Posterior vena cava (tissue), 2 donors: Measurements from ENCODE around the gene IGF1R. TPM values are rescaled to one million over a fixed set of nuclear protein-coding genes. Genes with fewer than 3 reads are reported as not detected.

Source experiments
- DNase-seq: peaks from one replicate; pipeline ENCODE4 v3.0.0-alpha.2; 2020; ENCODE audit warnings: low spot score
- intact Hi-C, 2 donors: fragments of 100-400 bp; cut with DNase I; formaldehyde crosslinking; loops; one replicate each; pipeline versions ENCODE4 v1.14.1 to v1.14.2; 2022 to 2023
- total RNA-seq, 2 donors: library from RNA; stranded (reverse); fragmentation: NEBNext Ultra II Directional; extraction: Animal tissue kit (Norgen Biotek cat#: 25700); gene quantifications; one replicate each; pipeline ENCODE4 v1.2.1, GENCODE V29; 2021
- donor health status: DM: yes; HTN: yes; CAD: no.
- donor health status: DM: yes; HTN: yes; CAD: no.

IGF1R gene
- total RNA-seq, 2 donors from 2014 or later, result 30.7 to 50.1 TPM

DNA sequence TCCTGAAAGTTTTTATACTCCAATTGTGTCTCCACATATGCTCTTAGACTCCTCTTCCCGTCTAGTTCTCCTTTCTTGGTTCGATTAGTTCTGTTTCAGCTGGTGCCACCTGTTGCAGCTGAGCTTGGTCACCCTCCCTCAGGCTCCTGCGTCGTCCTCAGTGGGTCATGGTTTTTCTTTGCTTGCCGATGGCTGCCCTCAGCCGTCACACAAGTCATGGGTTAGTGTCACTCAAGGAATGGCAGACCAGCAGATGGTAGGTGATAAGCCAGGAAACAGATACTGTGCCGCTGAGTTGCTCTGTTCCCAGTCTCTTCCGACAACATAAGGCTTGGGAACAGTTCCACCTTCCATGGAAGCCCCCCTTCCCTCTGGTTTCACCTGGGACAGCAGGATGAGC, 109.9 kb downstream of the IGF1R start:
- intact Hi-C loops, result no loop called here
- no peak for DNase-seq

DNA sequence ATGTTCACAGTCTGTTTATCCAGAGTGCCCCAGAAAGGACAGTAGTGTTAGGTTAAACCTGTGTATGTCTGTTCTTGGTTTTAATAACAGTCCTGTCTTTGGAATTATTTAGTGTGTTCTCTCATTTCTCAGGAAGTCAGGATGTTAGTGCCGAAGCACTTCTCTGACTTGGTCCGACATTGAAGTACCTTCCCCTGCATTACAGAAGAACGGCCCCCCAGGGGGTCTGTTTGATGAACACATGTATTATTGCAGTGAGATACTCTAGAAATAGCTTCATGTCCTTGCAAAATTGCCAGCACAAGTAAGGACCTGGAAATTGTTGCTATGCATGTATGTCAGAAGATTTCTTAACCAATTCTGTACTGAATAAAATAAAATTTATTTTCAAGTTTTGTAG, 110.9 kb downstream of the IGF1R start:
- intact Hi-C loops, result no loop called here
- no peak for DNase-seq

DNA sequence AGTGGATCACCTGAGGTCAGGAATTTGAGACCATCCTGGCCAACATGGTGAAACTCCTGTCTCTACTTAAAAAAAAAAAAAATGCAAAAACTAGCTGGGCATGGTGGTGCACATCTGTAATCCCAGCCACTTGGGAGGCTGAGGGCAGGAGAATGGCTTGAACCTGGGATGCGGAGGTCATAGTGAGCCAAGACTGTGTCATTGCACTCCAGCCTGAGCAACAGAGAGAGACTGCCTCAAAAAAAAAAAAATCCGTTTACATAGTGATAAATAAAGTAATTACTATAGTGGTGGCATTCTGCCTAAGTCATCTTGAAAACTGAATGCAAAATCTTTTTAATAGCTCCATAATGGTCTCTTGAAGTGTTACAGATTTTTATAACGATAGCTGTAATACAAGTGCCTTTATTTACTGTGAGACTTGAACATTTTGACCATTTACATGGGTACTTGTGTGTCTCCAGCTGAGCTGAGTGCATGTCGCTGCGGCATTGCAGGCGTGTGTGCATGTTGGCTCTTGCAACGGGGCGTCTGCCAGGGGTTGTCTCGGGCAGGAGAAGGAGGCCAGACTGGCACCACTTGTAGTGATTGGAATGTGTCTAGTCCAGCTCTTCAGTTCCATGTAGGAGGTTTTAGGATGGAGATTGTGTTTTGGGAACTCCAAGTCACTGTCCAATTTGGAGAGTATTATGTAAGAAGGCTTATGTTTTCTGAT, 111.9 kb downstream of the IGF1R start:
- no peak for DNase-seq
- intact Hi-C loops, result no loop called here

DNA sequence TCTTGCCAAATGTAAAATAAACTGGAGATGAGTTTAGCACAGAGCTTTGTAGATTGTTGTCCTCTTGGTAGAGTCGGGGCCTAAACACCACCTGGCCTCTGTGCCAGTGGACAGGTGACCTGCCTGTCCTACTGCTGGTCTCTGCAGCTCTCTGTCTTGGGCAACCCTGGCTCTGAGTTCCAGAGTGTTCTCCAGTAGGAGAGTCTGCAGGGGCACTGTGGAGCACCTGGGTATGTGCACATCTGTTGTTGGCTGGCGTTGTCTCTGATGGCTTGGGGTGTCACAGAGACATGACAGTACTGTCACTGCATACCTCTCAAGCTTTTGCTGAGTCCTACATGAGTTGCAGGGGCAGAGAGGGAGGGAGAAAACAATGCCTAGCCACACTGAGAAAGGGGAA, 112.6 kb downstream of the IGF1R start:
- DNase-seq, result no peak
- intact Hi-C loops, result no loop called here

DNA sequence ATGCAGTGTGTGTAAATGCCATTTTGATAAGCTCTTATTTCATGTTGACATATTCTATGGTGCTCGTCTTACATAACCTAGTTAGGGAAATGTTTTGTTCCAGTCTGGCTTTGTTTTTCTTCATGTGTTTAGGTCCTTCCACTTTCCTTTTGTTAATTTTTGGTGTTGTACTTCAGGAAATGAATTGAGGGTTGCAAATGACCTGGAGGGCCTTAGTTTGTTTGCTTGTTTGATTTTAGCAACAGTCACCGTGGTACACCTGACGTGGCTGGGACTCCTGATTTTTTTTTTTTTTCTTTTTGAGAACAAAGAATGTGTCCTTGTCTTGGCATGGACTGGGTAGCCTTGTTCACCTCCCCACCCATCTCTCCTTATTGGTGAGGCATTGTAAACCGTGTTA, 114.8 kb downstream of the IGF1R start:
- intact Hi-C loops, result no loop called here
- no peak for DNase-seq

DNA sequence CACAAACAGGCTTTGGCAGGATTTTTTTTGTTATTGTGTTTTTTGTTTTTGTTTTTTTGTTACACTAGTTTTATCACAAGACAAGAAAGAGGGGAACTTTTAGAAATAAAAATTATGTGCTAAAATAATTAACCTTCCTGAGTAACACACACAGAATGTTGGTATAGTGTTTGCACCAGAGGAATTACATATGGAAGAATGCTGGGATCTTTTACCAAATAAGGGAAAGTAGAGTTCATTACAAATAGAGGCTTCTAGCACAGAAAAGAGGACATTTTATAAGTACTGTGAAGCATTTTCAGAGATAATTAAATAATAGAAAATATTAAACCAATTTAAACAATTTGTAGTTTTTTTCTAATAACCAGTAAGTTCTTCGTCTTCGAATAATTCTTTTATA, 116.0 kb downstream of the IGF1R start:
- intact Hi-C loops, result no loop called here
- DNase-seq, result no peak

DNA sequence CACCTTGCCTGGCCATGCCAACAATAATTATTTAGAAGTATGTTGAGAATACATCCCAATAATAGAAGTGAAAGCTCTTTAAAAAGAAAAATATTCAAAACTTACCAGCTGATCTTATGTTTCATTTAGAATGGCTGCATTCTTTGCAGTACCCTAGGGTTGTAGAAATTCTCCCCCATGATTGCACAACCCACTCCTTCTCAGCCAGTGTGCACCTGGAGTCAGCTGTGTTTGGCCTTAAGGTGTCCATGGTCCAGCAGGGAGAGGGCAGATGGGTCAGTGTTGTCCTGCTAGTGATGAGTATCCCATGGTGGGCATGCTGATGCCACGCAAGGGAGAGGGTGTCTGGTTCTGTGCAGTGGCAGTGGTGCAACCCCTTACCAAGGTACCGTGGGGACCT, 117.3 kb downstream of the IGF1R start:
- no peak for DNase-seq

DNA sequence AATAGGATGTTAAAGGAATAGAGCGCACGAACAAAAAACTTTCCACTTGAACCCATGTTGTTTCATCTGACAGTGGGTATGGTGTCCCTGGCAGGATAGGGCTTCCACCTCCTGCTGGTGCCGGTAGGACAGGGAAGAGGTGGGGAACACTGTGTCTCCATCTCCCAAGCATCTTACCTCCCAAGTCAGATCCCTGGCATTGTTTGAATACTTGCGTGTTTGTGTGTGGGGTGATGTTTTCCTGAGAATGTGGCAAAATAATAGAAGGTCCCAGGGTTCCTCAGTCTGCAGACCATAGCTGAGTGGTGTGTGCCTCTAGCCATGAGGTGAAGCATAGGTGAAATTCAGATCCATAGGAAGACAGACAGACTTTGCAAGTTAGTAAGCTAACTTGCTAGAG, 119.4 kb downstream of the IGF1R start:
- intact Hi-C loops, result no loop called here
- no peak for DNase-seq

More for the DNA sequence above, 117.3 kb downstream of the IGF1R start:
- intact Hi-C loops, result no loop called here

DNA sequence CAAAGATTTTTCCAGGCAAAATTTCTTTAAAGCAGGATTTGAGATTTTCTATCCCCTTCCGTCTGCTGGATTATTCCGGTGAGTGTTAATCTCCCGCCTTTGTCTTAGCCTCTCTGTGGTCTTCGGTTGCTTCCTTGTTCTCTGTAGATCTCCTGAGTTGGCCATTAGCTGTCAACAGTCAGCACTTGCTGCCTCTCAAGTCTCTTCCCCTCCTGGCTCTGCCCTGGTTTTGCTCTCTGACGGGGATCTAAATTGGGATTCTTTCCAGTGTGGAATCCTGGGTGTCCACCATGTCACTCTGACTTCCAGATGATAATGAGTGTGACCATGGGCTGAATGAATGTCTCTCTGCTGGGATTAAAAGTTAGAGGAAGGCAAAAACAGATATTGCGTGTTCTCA, 121.5 kb downstream of the IGF1R start:
- intact Hi-C loops, result loop anchor here in 1 of 2 donors (10.0 kb wide), 1 partner anchor 285 kb away; no protein-coding TSS in a partner anchor
- DNase-seq, result no peak

DNA sequence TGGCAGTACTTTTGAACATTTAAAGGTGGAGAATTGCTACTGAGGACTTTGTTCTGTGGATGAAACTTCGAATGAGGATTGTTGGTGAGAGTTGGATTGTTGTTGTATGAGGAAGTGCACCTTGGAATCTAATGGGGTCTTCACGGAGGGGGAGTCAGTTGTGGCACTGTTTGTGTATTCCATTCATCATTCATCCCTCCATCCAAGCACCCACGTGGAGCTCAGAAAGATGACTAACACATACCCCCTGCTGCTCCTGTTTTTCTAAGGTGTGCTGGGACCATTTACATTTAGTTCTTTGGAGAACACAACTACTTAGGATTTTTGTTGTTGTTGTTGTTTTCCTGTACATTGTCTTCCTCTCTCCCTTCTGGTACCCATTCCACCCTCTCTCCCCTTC, 122.6 kb downstream of the IGF1R start:
- no peak for DNase-seq
- intact Hi-C loops, result loop anchor here in 1 of 2 donors (10.0 kb wide), 1 partner anchor 284 kb away; no protein-coding TSS in a partner anchor

DNA sequence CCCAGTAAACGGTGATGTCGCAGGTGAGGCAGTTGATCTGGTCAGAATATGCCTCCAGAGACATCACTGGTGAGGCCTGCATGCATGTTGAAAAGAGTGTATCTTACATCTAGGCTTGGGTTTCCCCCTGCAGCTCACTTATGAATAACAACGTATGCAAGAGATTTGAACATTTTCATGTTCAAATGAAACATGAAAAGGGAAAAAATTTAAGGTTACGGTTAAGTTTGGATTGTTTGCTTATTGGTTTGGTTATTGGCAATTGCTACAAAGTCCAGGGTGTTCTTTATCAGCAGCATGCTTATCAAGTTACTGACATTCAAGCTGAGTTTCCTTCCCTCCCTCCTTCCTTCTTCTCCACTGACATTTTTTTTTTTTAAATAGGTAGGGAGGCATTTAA, 123.2 kb downstream of the IGF1R start:
- intact Hi-C loops, result loop anchor here in 1 of 2 donors (10.0 kb wide), 1 partner anchor 283 kb away; no protein-coding TSS in a partner anchor
- no peak for DNase-seq

DNA sequence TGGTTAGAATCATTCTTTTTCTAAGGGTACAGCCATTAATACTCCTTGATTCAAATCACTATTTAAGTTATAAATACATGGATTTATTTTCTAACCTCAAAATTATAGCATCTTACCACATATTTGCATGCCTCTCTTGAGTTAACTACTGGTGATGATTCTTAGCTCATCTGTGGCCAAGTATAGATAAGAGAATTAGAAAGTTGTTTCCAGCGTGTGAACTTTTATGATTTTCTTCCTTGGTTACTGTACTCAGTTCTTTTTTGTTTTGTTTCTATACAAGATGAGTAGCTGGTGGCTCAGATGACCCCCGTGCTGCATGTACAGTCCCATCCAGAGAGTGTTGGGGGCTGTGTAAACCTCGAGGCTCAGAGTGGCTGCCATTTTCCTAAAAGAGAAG, 124.6 kb downstream of the IGF1R start:
- no peak for DNase-seq
- intact Hi-C loops, result loop anchor here in 1 of 2 donors (10.0 kb wide), 1 partner anchor 282 kb away; no protein-coding TSS in a partner anchor

DNA sequence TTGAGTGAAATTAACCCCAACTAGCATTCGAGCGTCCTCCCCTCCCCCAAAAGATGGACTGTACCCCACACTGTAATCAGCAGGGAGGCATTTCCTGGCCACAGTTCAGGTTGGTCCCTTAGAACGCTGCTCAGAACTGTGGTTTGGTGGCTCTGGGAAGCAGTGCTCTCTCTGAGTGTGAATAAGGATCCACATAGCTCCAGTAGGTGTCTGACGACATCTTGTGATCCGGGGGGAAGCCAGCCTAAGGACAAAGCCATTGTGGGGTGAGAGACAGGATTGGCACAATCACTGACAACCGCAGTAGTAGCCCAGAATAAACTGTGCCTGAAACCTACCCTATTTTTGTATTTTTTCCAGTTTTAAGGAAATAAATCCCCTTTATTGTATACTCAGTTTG, 125.3 kb downstream of the IGF1R start:
- intact Hi-C loops, result loop anchor here in 1 of 2 donors (10.0 kb wide), 1 partner anchor 281 kb away; no protein-coding TSS in a partner anchor
- DNase-seq, result no peak

DNA sequence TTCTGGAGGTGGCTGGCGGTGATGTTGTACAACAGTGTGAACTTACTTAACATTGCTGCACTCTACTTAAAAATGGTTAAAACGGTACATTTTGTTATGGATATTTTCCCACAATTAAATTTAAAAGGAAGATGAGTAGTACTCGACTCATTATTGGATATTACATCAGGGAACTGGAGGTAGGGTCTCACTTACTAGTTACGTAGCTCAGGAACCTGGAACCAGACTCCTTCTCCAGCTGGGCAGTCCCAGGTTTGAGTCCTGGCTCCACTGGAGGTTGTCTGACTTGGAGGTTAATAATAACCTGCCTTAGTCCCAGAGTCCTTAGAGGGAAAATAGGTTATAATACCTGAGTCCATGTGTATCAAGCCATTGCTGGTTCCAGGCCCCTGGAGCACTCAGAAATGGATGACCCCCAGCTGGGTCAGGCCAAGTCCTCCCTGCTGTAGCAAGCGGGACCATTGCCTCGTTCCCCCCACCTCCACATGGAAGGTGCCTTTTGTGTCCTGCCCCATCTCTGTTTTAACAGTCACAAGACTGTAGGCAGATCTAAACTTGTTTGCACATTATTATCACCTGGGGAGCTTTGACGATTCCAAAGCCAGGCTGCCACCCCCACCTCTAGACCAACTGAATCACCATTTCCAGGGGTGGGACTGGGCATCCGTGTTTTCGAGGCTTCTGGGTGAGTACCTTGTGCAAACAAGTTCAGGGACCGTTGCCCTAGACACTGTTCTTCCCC, 126.6 kb downstream of the IGF1R start:
- intact Hi-C loops, result loop anchor here in 1 of 2 donors (10.0 kb wide), 1 partner anchor 280 kb away; no protein-coding TSS in a partner anchor
- DNase-seq, result no peak

DNA sequence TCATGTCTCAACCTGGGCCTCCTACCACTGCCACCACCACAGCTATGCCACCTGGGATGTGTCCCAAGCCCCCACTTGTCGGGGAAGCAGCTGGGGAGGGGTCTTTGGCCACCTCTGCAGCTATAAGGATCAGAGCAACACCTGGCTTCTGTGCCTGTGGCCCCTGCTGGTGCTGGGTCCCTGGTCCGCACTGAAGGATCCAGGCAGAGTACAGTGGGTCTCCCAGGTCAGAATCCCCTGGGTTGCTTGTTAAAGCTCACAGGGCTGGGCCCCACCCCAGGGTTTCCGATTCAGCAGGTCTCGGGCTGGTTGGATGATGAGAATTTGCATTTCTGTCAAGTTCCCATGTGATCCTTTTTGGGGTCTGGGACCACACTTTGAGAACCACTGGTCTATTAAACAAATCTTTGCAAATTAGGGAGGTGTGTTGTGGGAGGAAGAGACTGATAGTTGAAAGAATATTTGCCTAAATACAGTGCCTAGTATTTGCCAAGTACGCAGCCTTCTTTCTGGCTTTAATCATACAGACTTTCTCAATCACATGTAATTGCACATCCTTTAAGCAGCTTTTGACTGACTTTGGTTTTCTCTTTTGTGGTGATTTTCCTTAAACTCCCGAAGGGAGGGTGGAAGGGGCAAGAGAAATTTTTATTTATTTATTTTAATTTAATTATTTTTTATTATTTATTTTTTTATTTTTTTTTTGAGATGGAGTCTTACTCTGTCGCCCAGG, 127.3 kb downstream of the IGF1R start:
- intact Hi-C loops, result loop anchor here in 1 of 2 donors (10.0 kb wide), 1 partner anchor 279 kb away; no protein-coding TSS in a partner anchor
- DNase-seq, result no peak

DNA sequence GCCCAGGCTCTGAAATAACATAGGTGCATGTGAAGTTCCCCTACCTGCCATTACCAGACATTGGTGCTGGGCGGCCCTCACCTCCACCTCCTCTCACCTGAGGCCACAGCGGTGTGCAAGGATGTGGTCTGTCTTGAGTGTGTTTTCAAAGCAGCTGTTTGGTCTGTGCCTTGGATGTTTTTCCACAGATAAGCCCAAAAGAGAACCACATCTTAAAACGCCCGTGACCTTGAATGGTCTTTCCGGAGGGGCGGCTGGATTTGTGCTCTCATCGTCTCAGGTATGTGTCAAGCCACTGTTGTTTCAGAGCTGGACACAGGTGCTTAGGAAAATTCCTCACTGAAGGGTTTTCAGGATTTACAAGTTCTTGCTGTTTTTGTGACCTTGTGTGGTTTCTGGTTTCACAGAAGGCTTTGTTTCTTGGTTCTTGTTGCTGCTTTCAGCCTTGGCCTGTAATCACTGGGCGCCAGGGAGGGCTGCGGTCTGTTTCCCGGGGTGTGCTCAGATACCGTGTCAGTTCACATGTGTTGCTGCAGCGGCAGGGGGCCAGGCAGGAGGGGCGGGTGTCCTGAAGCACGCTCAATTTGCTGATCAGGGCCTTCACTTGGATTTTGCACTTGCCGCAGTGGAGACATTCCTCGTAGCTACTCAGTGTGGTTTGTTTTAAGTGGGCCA, 128.4 kb downstream of the IGF1R start:
- DNase-seq, result no peak
- intact Hi-C loops, result loop anchor here in 1 of 2 donors (10.0 kb wide), 1 partner anchor 278 kb away; no protein-coding TSS in a partner anchor

DNA sequence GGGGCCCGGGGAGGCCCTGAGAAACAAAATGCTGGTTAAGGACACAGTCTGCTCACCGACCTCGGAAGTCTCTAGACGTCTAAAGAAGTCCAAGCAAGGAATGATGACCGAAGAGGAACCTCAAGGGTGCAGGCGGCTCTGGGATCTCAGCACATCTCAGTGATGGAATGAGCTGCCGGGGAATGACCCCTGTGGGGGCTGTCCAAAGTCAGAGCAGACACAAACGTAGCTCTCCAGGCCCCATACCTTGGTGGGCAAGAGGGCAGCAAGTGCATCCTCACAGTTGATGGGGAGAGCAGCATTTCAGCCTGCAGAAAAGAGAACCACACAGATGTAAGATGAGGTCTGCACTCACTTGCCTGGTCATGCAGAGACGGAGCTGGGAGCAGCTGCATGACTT, 129.1 kb downstream of the IGF1R start:
- DNase-seq, result no peak
- intact Hi-C loops, result loop anchor here in 1 of 2 donors (10.0 kb wide), 1 partner anchor 277 kb away; no protein-coding TSS in a partner anchor

DNA sequence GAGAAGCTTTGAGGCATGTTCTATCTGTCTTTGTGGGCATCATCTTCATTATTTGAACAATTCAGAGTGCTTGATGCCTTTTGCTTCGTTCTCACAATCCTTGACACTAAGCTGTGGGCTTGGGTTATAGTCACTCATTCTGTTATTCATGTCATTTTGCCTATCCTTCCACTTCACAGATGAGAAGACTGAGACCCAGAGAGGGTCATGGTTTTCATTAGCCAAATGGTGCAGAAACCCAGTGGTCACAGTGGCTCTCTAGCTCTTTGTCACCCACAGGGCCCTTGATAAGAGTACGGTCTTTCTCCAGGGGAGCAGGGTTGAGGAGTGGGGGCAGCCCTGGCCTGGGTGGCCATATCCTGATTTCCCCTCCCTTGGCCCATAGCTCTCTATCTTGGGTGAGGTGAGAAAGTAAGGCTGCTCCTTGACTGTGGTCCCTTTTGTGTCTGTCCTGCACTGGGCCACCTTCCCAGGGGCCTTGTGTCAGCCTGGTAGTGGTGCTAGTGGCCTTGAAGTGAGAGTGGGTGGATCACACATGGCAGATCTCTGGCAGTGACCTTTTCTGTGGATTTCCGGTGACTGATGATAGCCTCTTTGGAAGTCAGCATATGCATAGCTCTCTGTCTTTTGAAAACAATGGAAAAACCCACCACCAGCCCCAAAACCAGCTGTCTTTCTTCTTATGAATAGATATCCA, 130.1 kb downstream of the IGF1R start:
- intact Hi-C loops, result loop anchor here in 1 of 2 donors (10.0 kb wide), 1 partner anchor 276 kb away; no protein-coding TSS in a partner anchor
- DNase-seq, result no peak
